Stimulated activated CD4-positive, alpha-beta T cell treated with anti-CD3 and anti-CD28 coated beads, TNF-alpha, amount 100 ng/mL, for 48 hours (primary cell): Measurements from ENCODE around the gene MED8.
A peak's percentile ranks its signal among the peaks of the same experiment; 100 is the strongest.
"Not testable (repeated sequence)": the region's sequence is repeated elsewhere in the genome, so short reads cannot be mapped to it uniquely, and the experiment has no call there.

Experiments
- DNase-seq, 3 donors: peaks; one replicate each; pipeline ENCODE4 v3.0.0-alpha.2; 2020; ENCODE audit warnings: low read depth in 3 of 3

MED8 gene

GRCh38 chr1:43383449-43383848 lies 6.2 kb downstream of the MED8 start:
- no peak for DNase-seq

GRCh38 chr1:43382027-43382779 lies 7.4 kb downstream of the MED8 start:
- DNase-seq: no peak

- no peak for DNase-seq
These were observed 8.0 kb downstream of the MED8 start for GRCh38 chr1:43381612-43382011.

GRCh38 chr1:43379476-43379875 lies 10.1 kb downstream of the MED8 start:
- no peak for DNase-seq

GRCh38 chr1:43377831-43378230 lies 11.8 kb downstream of the MED8 start:
- no peak for DNase-seq

GRCh38 chr1:43376723-43377235 lies 12.8 kb downstream of the MED8 start:
- DNase-seq: no peak

GRCh38 chr1:43373066-43373940 lies 16.3 kb downstream of the MED8 start:
- no peak for DNase-seq

GRCh38 chr1:43372172-43372571 lies 17.4 kb downstream of the MED8 start:
- no peak for DNase-seq

- DNase-seq: no peak
These were observed 19.0 kb downstream of the MED8 start for GRCh38 chr1:43370564-43370963.

GRCh38 chr1:43369779-43370178 lies 19.8 kb downstream of the MED8 start:
- DNase-seq: not testable (repeated sequence)

GRCh38 chr1:43368646-43369020 lies 21.0 kb downstream of the MED8 start:
- no peak for DNase-seq

GRCh38 chr1:43367904-43368645 lies 21.5 kb downstream of the MED8 start, which contains the start of gene ELOVL1:
TSS of gene ELOVL1 (minus strand) at chr1:43368011. CDS start at chr1:43365609, 2,402 bp downstream.
- DNase-seq: peak; percentile 78 to 93 (median 87)

- peak in 1 of 3 donors; percentile 43 for DNase-seq
These were observed 22.3 kb downstream of the MED8 start for GRCh38 chr1:43367026-43367903.

GRCh38 chr1:43366601-43367025 lies 23.0 kb downstream of the MED8 start:
- no peak for DNase-seq

GRCh38 chr1:43366179-43366578 lies 23.4 kb downstream of the MED8 start:
- no peak for DNase-seq

GRCh38 chr1:43365678-43366077 lies 23.9 kb downstream of the MED8 start:
- DNase-seq: no peak

- DNase-seq: no peak
These were observed 25.6 kb downstream of the MED8 start for GRCh38 chr1:43363935-43364525.

- DNase-seq: no peak
These were observed 26.2 kb downstream of the MED8 start for GRCh38 chr1:43363283-43363934.

- DNase-seq: no peak
These were observed 29.0 kb downstream of the MED8 start for GRCh38 chr1:43360616-43361015.

- DNase-seq: no peak
These were observed 29.9 kb downstream of the MED8 start for GRCh38 chr1:43359696-43360095.
